ENCODE results near the gene GABBR2.
"Not testable (repeated sequence)": the region's sequence is repeated elsewhere in the genome, so short reads cannot be mapped to it uniquely, and the experiment has no call there.

GABBR2 gene

GRCh38 chr9:98503867-98504266, 204.9 kb downstream of the GABBR2 start:
- Mint-ChIP-seq H3K4me1 (peaks cover 14% of the 10 kb centered on the region), H3K27me3 (ENCODE audit: low read depth) (peaks cover 29% of the 10 kb centered on the region), H3K27ac (no peak overlapping the region), H3K9me3 (peaks cover 5% of the 10 kb centered on the region), H3K4me3 (no peak overlapping the region), H3K36me3 (ENCODE audit: low read depth) (peaks cover 5% of the 10 kb centered on the region)
- no peak for TF ChIP-seq CTCF (IDR thresholded peaks at IDR 0.05; ENCODE audit: unreplicated experiment in 3 of 3)

- Mint-ChIP-seq H3K27ac (peak overlapping the region in 1 of 3 experiments; percentile 26), H3K9me3 (peaks cover 5% of the 10 kb centered on the region), H3K36me3 (ENCODE audit: low read depth) (peaks cover 5% of the 10 kb centered on the region), H3K4me1 (peaks cover 14% of the 10 kb centered on the region), H3K4me3 (no peak overlapping the region), H3K27me3 (ENCODE audit: low read depth) (peaks cover 29% of the 10 kb centered on the region)
- no peak for TF ChIP-seq CTCF (IDR thresholded peaks at IDR 0.05; ENCODE audit: unreplicated experiment in 3 of 3)
Observed at GRCh38 chr9:98502976-98503325, 205.8 kb downstream of the GABBR2 start.

GRCh38 chr9:98502311-98502975, 206.3 kb downstream of the GABBR2 start:
- Mint-ChIP-seq H3K4me1 (peaks cover 14% of the 10 kb centered on the region), H3K27ac (peak overlapping the region in 1 of 3 experiments; percentile 26), H3K36me3 (ENCODE audit: low read depth) (peaks cover 5% of the 10 kb centered on the region), H3K9me3 (peaks cover 5% of the 10 kb centered on the region), H3K27me3 (ENCODE audit: low read depth) (peaks cover 24% of the 10 kb centered on the region), H3K4me3 (no peak overlapping the region)
- no peak for TF ChIP-seq CTCF (IDR thresholded peaks at IDR 0.05; ENCODE audit: unreplicated experiment in 3 of 3)

GRCh38 chr9:98501819-98502218, 206.9 kb downstream of the GABBR2 start:
- Mint-ChIP-seq H3K9me3 (no peaks in the 10 kb centered on the region), H3K27me3 (ENCODE audit: low read depth) (peaks cover 24% of the 10 kb centered on the region), H3K36me3 (ENCODE audit: low read depth) (no peaks in the 10 kb centered on the region), H3K4me1 (peaks cover 14% of the 10 kb centered on the region), H3K27ac (peak overlapping the region in 1 of 3 experiments; percentile 16), H3K4me3 (no peak overlapping the region)
- TF ChIP-seq CTCF (IDR thresholded peaks at IDR 0.05; ENCODE audit: unreplicated experiment in 3 of 3): no peak

GRCh38 chr9:98501259-98501658, 207.5 kb downstream of the GABBR2 start:
- not testable (repeated sequence) for H3K4me3 Mint-ChIP-seq; H3K36me3 Mint-ChIP-seq (ENCODE audit: low read depth); H3K9me3 Mint-ChIP-seq; H3K27ac Mint-ChIP-seq
- Mint-ChIP-seq H3K27me3 (ENCODE audit: low read depth) (peaks cover 22% of the 10 kb centered on the region), H3K4me1 (peaks cover 14% of the 10 kb centered on the region)

GRCh38 chr9:98500337-98500919, 208.3 kb downstream of the GABBR2 start:
- Mint-ChIP-seq H3K4me3 (no peak overlapping the region), H3K27ac (no peak overlapping the region), H3K36me3 (ENCODE audit: low read depth) (no peaks in the 10 kb centered on the region), H3K4me1 (peaks cover 14% of the 10 kb centered on the region), H3K27me3 (ENCODE audit: low read depth) (peaks cover 21% of the 10 kb centered on the region), H3K9me3 (no peaks in the 10 kb centered on the region)
- TF ChIP-seq CTCF (IDR thresholded peaks at IDR 0.05; ENCODE audit: unreplicated experiment in 3 of 3): no peak
